ENCODE results near the gene LRRFIP1.
"Not testable (repeated sequence)": the region's sequence is repeated elsewhere in the genome, so short reads cannot be mapped to it uniquely, and the experiment has no call there.

LRRFIP1 gene

GRCh38 chr2:237759176-237759575, 131.8 kb downstream of the LRRFIP1 start:
- DNase-seq (ENCODE audit: low read depth in 1 of 2, low spot score in 1 of 2) = no peak
- no peak overlapping the region for H3K4me3 ChIP-seq (replicated peaks; ENCODE audit: insufficient read depth, low read length)

GRCh38 chr2:237760506-237761502, 133.4 kb downstream of the LRRFIP1 start:
- no peak for TF ChIP-seq GABPA (IDR thresholded peaks at IDR 0.05; ENCODE audit: low read depth)
- TF ChIP-seq POLR2AphosphoS5 (IDR thresholded peaks at IDR 0.05; ENCODE audit: low read depth) = no peak
- TF ChIP-seq, protein P1, sequence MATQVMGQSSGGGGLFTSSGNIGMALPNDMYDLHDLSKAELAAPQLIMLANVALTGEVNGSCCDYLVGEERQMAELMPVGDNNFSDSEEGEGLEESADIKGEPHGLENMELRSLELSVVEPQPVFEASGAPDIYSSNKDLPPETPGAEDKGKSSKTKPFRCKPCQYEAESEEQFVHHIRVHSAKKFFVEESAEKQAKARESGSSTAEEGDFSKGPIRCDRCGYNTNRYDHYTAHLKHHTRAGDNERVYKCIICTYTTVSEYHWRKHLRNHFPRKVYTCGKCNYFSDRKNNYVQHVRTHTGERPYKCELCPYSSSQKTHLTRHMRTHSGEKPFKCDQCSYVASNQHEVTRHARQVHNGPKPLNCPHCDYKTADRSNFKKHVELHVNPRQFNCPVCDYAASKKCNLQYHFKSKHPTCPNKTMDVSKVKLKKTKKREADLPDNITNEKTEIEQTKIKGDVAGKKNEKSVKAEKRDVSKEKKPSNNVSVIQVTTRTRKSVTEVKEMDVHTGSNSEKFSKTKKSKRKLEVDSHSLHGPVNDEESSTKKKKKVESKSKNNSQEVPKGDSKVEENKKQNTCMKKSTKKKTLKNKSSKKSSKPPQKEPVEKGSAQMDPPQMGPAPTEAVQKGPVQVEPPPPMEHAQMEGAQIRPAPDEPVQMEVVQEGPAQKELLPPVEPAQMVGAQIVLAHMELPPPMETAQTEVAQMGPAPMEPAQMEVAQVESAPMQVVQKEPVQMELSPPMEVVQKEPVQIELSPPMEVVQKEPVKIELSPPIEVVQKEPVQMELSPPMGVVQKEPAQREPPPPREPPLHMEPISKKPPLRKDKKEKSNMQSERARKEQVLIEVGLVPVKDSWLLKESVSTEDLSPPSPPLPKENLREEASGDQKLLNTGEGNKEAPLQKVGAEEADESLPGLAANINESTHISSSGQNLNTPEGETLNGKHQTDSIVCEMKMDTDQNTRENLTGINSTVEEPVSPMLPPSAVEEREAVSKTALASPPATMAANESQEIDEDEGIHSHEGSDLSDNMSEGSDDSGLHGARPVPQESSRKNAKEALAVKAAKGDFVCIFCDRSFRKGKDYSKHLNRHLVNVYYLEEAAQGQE (IDR thresholded peaks at IDR 0.05; ENCODE audit: insufficient replicate concordance, low read depth) = no peak
- TF ChIP-seq CTCF (IDR thresholded peaks at IDR 0.05; ENCODE audit: insufficient read depth, low read length) = no peak
- no peak for TF ChIP-seq SPI1 (IDR thresholded peaks at IDR 0.05; ENCODE audit: borderline replicate concordance, low read depth)
- no peak for DNase-seq (ENCODE audit: low read depth in 1 of 2, low spot score in 1 of 2)
- Histone ChIP-seq H3K27ac (replicated peaks) (no peak overlapping the region), H3K4me3 (replicated peaks; ENCODE audit: insufficient read depth, low read length) (no peak overlapping the region), H3K27me3 (ENCODE audit: insufficient read depth, poor library complexity, severe bottlenecking) (no peaks in the 10 kb centered on the region)

More at GRCh38 chr2:237759176-237759575, 131.8 kb downstream of the LRRFIP1 start:
- no peak for TF ChIP-seq CTCF (IDR thresholded peaks at IDR 0.05; ENCODE audit: insufficient read depth, low read length)
- TF ChIP-seq GABPA (IDR thresholded peaks at IDR 0.05; ENCODE audit: low read depth) = no peak
- TF ChIP-seq POLR2AphosphoS5 (IDR thresholded peaks at IDR 0.05; ENCODE audit: low read depth) = no peak
- TF ChIP-seq, protein P1 (IDR thresholded peaks at IDR 0.05; ENCODE audit: insufficient replicate concordance, low read depth) = no peak
- no peak for TF ChIP-seq SPI1 (IDR thresholded peaks at IDR 0.05; ENCODE audit: borderline replicate concordance, low read depth)
- Histone ChIP-seq H3K27me3 (ENCODE audit: insufficient read depth, poor library complexity, severe bottlenecking) (no peaks in the 10 kb centered on the region), H3K27ac (replicated peaks) (no peak overlapping the region)

- H3K27me3 ChIP-seq (ENCODE audit: insufficient read depth, poor library complexity, severe bottlenecking); H3K4me3 ChIP-seq (replicated peaks; ENCODE audit: insufficient read depth, low read length); H3K27ac ChIP-seq (replicated peaks); DNase-seq (ENCODE audit: low read depth in 1 of 2, low spot score in 1 of 2): not testable (repeated sequence)
Observed at GRCh38 chr2:237762291-237763182, 135.2 kb downstream of the LRRFIP1 start.

- H3K27ac ChIP-seq (replicated peaks) = no peak overlapping the region
- TF ChIP-seq SPI1 (IDR thresholded peaks at IDR 0.05; ENCODE audit: borderline replicate concordance, low read depth) (no peak), CTCF (IDR thresholded peaks at IDR 0.05; ENCODE audit: insufficient read depth, low read length) (no peak), POLR2AphosphoS5 (IDR thresholded peaks at IDR 0.05; ENCODE audit: low read depth) (no peak), GABPA (IDR thresholded peaks at IDR 0.05; ENCODE audit: low read depth) (no peak)
- TF ChIP-seq, protein P1 (IDR thresholded peaks at IDR 0.05; ENCODE audit: insufficient replicate concordance, low read depth) = no peak
- no peak for DNase-seq (ENCODE audit: low read depth in 1 of 2, low spot score in 1 of 2)
- H3K4me3 ChIP-seq (replicated peaks; ENCODE audit: insufficient read depth, low read length) = no peak overlapping the region
- no peaks in the 10 kb centered on the region for H3K27me3 ChIP-seq (ENCODE audit: insufficient read depth, poor library complexity, severe bottlenecking)
Observed at GRCh38 chr2:237763812-237764211, 136.4 kb downstream of the LRRFIP1 start.
